Peyer's patch (tissue), 4 donors: ENCODE measurements around the gene SLC25A34.

Experiments
- CTCF ChIP-seq, 6 experiments: fragments of 450-650 bp in 4 of 6; fragments of 200-600 bp in 2 of 6; sonication (generic) in 1 of 6; IDR thresholded peaks; one replicate each; pipeline ENCODE4 v1.5.1; 2017 to 2019; ENCODE audit warnings: antibody characterized with exemption in 6 of 6, mild to moderate bottlenecking in 3 of 6, moderate library complexity in 1 of 6
- POLR2A ChIP-seq, 2 donors: fragments of 450-650 bp; IDR thresholded peaks; one replicate each; pipeline ENCODE4 v1.5.1; 2017; ENCODE audit warnings: antibody characterized with exemption in 2 of 2, mild to moderate bottlenecking in 2 of 2, moderate library complexity in 2 of 2

GRCh38 chr1:15726508-15726907 is 9.6 kb upstream of the SLC25A34 start:
- no peak for TF ChIP-seq CTCF (IDR thresholded peaks at IDR 0.05)
- TF ChIP-seq POLR2A (IDR thresholded peaks at IDR 0.05): no peak
